Stimulated activated CD8-positive, alpha-beta memory T cell treated with anti-CD3 and anti-CD28 coated beads, Interleukin-7, amount 100 ng/mL, for 4 hours (primary cell): Measurements from ENCODE around the gene RGS7.
"Not testable (repeated sequence)": the region's sequence is repeated elsewhere in the genome, so short reads cannot be mapped to it uniquely, and the experiment has no call there.

ENCODE experiments used
- DNase-seq, 2 donors: peaks; one replicate each; pipeline ENCODE4 v3.0.0-alpha.2; 2020; ENCODE audit warnings: low read depth in 2 of 2

The RGS7 gene

GRCh38 chr1:240917976-240918375, 439.0 kb downstream of the RGS7 start:
- DNase-seq = no peak

- DNase-seq = no peak
Observed at GRCh38 chr1:240914506-240914905, 442.5 kb downstream of the RGS7 start.

GRCh38 chr1:240912821-240913220, 444.2 kb downstream of the RGS7 start:
- DNase-seq = no peak

DNA sequence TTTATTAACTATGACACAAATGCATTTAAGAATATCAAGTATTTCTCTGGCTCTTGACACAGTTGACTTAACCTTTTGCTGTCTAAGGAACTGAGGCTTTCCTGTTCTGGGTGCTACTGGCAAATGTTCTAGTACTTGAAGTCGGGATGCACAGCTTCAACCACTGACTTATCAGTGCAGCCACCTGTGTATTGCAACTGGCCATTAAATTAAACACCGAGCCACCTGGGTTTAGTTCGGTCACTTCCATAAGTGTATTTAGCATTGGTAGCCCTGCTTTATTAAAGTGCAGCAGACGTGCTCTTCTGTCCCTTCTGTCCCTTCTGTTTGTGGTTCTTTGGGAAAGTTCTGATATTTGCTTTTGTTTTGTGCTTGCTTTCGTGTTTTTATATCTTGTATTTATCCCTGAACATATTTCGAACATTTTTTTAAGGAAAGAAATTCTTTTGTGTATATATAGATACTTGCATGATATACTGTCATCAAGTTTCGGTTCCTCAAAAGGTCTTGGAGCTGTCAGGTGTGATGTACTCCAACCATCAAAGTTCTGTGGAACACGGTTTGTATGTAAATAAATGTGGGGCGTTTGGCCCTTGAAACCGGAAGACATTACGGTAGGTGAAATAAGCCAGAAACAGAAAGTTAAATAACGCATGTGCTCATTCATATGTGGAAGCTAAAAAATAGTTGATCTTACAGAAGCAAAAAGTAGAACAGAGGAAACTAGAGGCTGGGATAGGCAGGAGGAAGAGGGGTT, 447.1 kb downstream of the RGS7 start:
- DNase-seq = no peak

GRCh38 chr1:240906477-240906876, 450.5 kb downstream of the RGS7 start:
- DNase-seq = no peak

DNA sequence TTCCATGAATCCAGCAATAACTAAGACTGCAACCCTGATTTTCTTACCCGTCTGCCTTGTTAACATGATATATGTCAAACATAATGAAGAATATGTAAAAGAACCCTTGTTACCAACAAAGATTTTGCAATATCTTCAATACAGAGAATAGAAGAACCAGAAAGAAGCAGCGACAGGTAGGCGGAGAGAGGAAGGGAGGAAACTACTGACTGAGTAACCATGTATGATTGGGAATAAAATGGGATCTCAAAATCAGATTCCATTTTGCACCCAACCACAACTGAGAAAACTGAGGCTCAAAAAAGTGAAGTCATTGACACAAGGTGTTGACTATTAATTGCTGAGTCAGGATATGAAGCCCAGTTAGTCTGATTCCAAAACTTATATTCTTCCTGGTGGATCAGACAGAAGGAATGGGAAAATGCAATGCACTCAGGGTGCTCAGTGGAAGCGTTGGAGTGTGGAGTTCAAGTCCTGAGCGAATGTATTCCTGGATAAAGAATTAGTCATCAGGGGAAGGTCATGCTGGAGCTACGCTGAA, 451.7 kb downstream of the RGS7 start:
- no peak for DNase-seq

- DNase-seq = not testable (repeated sequence)
Observed at GRCh38 chr1:240895424-240895823, 461.6 kb downstream of the RGS7 start.

- DNase-seq = no peak
Observed at GRCh38 chr1:240888787-240889048, 468.3 kb downstream of the RGS7 start.

DNA sequence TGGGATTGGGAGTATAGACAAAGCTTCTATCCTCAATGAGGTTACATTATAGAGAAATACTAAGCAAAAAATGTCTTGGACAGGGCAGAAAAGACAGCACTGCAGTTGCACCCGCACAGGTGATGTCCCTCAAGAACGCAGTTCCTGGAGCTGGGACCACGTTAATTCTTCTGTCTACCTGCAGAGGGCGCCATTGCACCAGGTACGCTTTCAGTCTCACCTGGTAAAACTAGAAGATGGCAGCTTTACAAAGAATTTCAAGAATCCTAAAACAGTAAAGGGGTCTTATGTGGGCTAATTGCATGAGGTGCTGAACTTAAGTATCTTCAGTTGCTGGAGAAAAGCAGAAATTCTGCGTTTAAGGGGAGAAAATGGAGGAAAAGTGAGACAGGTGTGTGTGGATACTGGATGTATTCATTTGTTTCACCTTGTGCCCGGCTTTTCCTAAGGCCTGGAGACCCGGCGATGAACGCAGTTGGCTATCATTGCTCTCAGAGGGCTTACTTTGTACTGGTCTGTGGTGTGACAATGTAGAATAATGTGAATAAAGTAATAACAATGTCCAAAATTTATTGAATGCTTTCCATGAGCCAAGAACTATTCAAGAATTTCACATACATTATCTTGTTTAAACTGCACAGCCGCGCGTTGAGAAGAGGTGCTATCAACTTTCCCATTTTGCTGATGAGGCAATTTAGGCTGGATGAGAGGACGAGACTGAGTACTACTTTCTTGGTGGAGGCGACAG, 468.8 kb downstream of the RGS7 start:
- no peak for DNase-seq

- DNase-seq = no peak
Observed at GRCh38 chr1:240883490-240883889, 473.5 kb downstream of the RGS7 start.

- not testable (repeated sequence) for DNase-seq
Observed at GRCh38 chr1:240882656-240883308, 474.2 kb downstream of the RGS7 start.

- DNase-seq = no peak
Observed at GRCh38 chr1:240878631-240879030, 478.4 kb downstream of the RGS7 start.

- no peak for DNase-seq
Observed at GRCh38 chr1:240877605-240878004, 479.4 kb downstream of the RGS7 start.

GRCh38 chr1:240876071-240876470, 480.9 kb downstream of the RGS7 start:
- DNase-seq = no peak

DNA sequence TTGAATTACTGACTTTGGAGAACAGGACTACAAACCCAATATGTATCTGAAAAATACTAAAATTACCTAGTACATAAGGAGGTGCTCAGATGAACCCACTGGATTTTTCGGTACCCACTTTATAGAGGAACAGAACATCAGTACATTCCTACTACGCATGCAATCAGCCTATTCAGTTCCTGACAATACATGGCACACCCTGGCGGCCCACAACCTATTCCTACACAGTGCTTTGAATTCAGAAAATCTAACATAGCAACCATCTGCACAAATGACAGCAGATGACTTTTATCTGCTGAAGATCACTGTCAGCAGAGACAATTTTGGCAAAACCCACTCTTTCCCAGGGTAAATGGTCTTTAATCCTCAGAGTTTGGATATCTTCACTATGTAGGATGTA, 487.9 kb downstream of the RGS7 start:
- no peak for DNase-seq

GRCh38 chr1:240866724-240867123, 490.3 kb downstream of the RGS7 start:
- no peak for DNase-seq

GRCh38 chr1:240860023-240860422, 497.0 kb downstream of the RGS7 start:
- no peak for DNase-seq

DNA sequence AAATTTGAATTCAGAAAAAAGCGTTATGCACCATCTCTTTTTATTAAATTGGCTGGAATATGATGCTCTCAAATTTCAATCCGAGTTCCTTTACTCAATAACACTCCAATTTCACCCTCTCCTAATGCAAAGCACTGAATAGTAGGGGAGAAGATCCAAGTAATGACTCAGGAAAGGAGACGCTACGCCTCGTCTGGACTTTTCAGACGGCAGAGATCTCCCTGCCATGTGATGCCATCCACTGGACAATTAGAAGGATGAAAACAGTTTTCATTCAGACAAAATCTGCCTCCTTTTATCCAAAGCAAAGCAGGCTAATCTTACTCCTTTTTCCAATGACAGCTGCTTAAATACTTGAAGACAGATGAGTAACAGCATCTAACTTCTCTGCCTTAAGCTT, 502.6 kb downstream of the RGS7 start:
- no peak for DNase-seq

- DNase-seq = no peak
Observed at GRCh38 chr1:240847325-240847724, 509.7 kb downstream of the RGS7 start.

DNA sequence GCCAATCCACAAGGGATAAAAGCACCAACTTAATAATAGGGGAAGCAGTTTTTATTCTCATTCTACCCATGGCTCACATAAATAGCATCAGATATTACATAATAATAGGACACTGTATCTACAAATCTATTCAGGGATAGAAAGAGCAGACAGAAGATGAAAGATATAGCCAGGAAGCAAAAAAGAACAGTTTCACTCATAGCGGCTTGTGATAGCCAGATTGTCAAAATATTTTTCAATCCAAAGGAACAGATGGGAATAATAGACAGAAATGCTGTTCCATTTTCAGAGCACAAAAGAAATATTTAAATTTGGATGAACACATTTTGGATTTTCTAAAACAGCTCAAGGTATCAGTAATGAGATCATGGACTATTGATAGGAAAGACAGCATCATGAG, 512.5 kb downstream of the RGS7 start:
- DNase-seq = no peak

GRCh38 chr1:240843798-240844197, 513.2 kb downstream of the RGS7 start:
- DNase-seq = no peak

- DNase-seq = no peak
Observed at GRCh38 chr1:240836271-240836670, 520.7 kb downstream of the RGS7 start.

- DNase-seq = no peak
Observed at GRCh38 chr1:240835291-240835690, 521.7 kb downstream of the RGS7 start.
